GM12878 (cell line): Measurements from ENCODE around the gene HINT3. TPM values are rescaled to one million over a fixed set of nuclear protein-coding genes. Genes with fewer than 3 reads are reported as not detected.

Experiments used
- ATAC-seq: fragments of 200-7000 bp; cut with Tn5 transposase; 3 replicates; pipeline ENCODE4 v1.9.1; 2020; ENCODE audit warnings: mild to moderate bottlenecking, moderate library complexity
- BruUV-seq: library from RNA; stranded (reverse); fragments of 400-500 nt; replicated peaks from 2 replicates; lab custom pipeline; 2021; lab: Mats Ljungman, UMichigan
- CTCF ChIA-PET: fragments of 300-600 bp; sonication (Branson Sonifier 250); formaldehyde crosslinking; extraction: SDS; loops from one replicate; lab custom pipeline; 2021; ENCODE audit warnings: inconsistent platforms; lab: Yijun Ruan, JAX
- POLR2A ChIA-PET: fragments of 350-600 bp; formaldehyde crosslinking; extraction: SDS; loops from one replicate; lab custom pipeline; 2021; ENCODE audit warnings: inconsistent platforms; lab: Charles Lee
- RAD21 ChIA-PET: fragments of 300-600 bp; sonication (Branson Sonifier 250); formaldehyde crosslinking; loops from one replicate; lab custom pipeline; 2023; ENCODE audit warnings: antibody characterized with exemption; ENCODE audit not compliant: unreplicated experiment; lab: Charles Lee
- SMC1A ChIA-PET: fragments of 300-600 bp; sonication (Branson Sonifier 250); formaldehyde crosslinking; loops from one replicate; lab custom pipeline; 2023; ENCODE audit not compliant: unreplicated experiment, uncharacterized antibody; lab: Charles Lee
- DNase-seq: peaks from one replicate; pipeline ENCODE4 v3.0.0-alpha.2; 2011; ENCODE audit warnings: low read depth, low spot score
- FAIRE-seq: peaks from 3 replicates; lab custom pipeline; 2011; peaks lifted over from hg19 to GRCh38; lab: Jason Lieb, UNC
- H2AFZ ChIP-seq: 2 replicates; pipeline ENCODE4 v1.6.0; 2011; ENCODE audit warnings: low read depth, low read length, control low read depth; ENCODE audit not compliant: control insufficient read depth
- H3K27ac ChIP-seq: 2 replicates; pipeline ENCODE4 v1.5.1; 2011; ENCODE audit warnings: control low read depth; ENCODE audit not compliant: control insufficient read depth, insufficient read depth
- H3K27me3 ChIP-seq, 2 experiments: replicated peaks in 1 of 2; 2 replicates each; pipeline versions ENCODE4 v1.6.0 to v1.6.1; 2011; ENCODE audit warnings: low read length in 1 of 2; ENCODE audit not compliant: control insufficient read depth in 2 of 2, insufficient read depth in 2 of 2
- H3K36me3 ChIP-seq, 2 experiments: 2 replicates each; pipeline ENCODE4 v1.5.1; 2011; ENCODE audit warnings: low read length in 1 of 2; ENCODE audit not compliant: control insufficient read depth in 2 of 2, insufficient read depth in 2 of 2
- H3K4me1 ChIP-seq: 2 replicates; pipeline ENCODE4 v1.6.1; 2011; ENCODE audit warnings: mild to moderate bottlenecking, low read length, moderate library complexity, mixed read lengths; ENCODE audit not compliant: control insufficient read depth, insufficient read depth
- H3K4me2 ChIP-seq: 2 replicates; pipeline ENCODE4 v1.6.0; 2011; ENCODE audit warnings: control low read depth; ENCODE audit not compliant: control insufficient read depth, insufficient read depth
- H3K4me3 ChIP-seq: fragments of 200-600 bp; sonication (generic); 2 replicates; pipeline ENCODE4 v1.5.1; 2016
- H3K79me2 ChIP-seq: 2 replicates; pipeline ENCODE4 v1.6.0; 2011; ENCODE audit warnings: low read length; ENCODE audit not compliant: control insufficient read depth, insufficient read depth
- H3K9ac ChIP-seq: 2 replicates; pipeline ENCODE4 v1.8.0; 2011; ENCODE audit warnings: low read length, control low read depth, mixed read lengths; ENCODE audit not compliant: control insufficient read depth, insufficient read depth
- H3K9me3 ChIP-seq: replicated peaks from 3 replicates; pipeline ENCODE4 v1.5.1; 2011; ENCODE audit warnings: mild to moderate bottlenecking, low read length; ENCODE audit not compliant: control insufficient read depth, insufficient read depth
- H4K20me1 ChIP-seq: 2 replicates; pipeline ENCODE4 v1.6.0; 2011; ENCODE audit not compliant: control insufficient read depth, insufficient read depth
- ASH2L ChIP-seq: fragments of 300-600, 200-600 bp; sonication (generic); IDR thresholded peaks from 2 replicates; pipeline ENCODE4 v1.6.1; 2017; ENCODE audit warnings: low read depth, mild to moderate bottlenecking, borderline replicate concordance
- CBFB ChIP-seq: IDR thresholded peaks from 2 replicates; pipeline ENCODE4 v1.6.1; 2016; ENCODE audit warnings: antibody characterized with exemption, low read depth
- EZH2 ChIP-seq: IDR thresholded peaks from 2 replicates; pipeline ENCODE4 v1.6.1; 2012; ENCODE audit warnings: low read depth, mild to moderate bottlenecking, control low read depth, inconsistent platforms, low read length, borderline replicate concordance; ENCODE audit not compliant: control insufficient read depth
- FOXK2 ChIP-seq: fragments of 450-650 bp; IDR thresholded peaks from 2 replicates; pipeline ENCODE4 v1.6.1; 2017; ENCODE audit warnings: mild to moderate bottlenecking, moderate library complexity
- HCFC1 ChIP-seq: fragments of 150-350 bp; IDR thresholded peaks from 2 replicates; pipeline ENCODE4 v1.6.1; 2014; ENCODE audit warnings: low read length
- HDAC2 ChIP-seq: fragments of 200-600 bp; sonication (generic); IDR thresholded peaks from 2 replicates; pipeline ENCODE4 v1.6.1; 2017
- MTA2 ChIP-seq: fragments of 450-650 bp; IDR thresholded peaks from 2 replicates; pipeline ENCODE4 v1.6.1; 2016; ENCODE audit warnings: low read depth, mild to moderate bottlenecking, moderate library complexity
- YY1 ChIP-seq: IDR thresholded peaks from 2 replicates; pipeline ENCODE4 v1.6.1; 2011; ENCODE audit warnings: low read depth, mild to moderate bottlenecking, low read length
- ZNF24 ChIP-seq: fragments of 450-650 bp; IDR thresholded peaks from 2 replicates; pipeline ENCODE4 v1.6.1; 2017; ENCODE audit warnings: antibody characterized with exemption, mild to moderate bottlenecking
- WGBS: methylation state at CpG from one replicate; pipeline ENCODE4 v1.1.6; 2016; ENCODE audit warnings: low lambda C conversion rate; ENCODE audit not compliant: insufficient replicate concordance, insufficient coverage; ENCODE audit errors: missing lambda C conversion rate; 5-methylcytosine and 5-hydroxymethylcytosine counted together
- in situ Hi-C: fragments of 300-500 bp; cut with MboI; formaldehyde crosslinking; loops from 9 replicates; pipeline ENCODE4 v1.14.3; 2018; ENCODE audit warnings: mixed read lengths
- intact Hi-C: fragments of 100-400 bp; cut with micrococcal nuclease; formaldehyde crosslinking; loops from one replicate; pipeline ENCODE4 v1.14.2; 2022; ENCODE audit not compliant: unreplicated experiment
- polyA plus RNA-seq, 11 experiments: library from polyadenylated mRNA; depleted of rRNA in 4 of 11; unstranded in 6 of 11; stranded (reverse) in 5 of 11; fragments of >200 nt; fragmentation: Nextera tagmentation in 4 of 11; fragmentation: Illumina TruSeq in 1 of 11; extraction: Ambion mirVana in 4 of 11; extraction: Trizol in 1 of 11; gene quantifications; 1 replicate in 1 of 11; 2 replicates in 10 of 11; pipeline versions ENCODE4 v1.2.1 to v1.2.3, GENCODE V29; 2011 to 2016; ENCODE audit warnings: inconsistent platforms in 2 of 11, missing spikeins in 2 of 11, low read depth in 1 of 11
- total RNA-seq, 4 experiments: library from RNA; depleted of rRNA in 3 of 4; stranded (reverse); fragments of >200 nt in 3 of 4; fragmentation: Illumina TruSeq in 1 of 4; extraction: Trizol in 1 of 4; gene quantifications; 2 replicates each; pipeline versions ENCODE4 v1.2.1 to v1.2.3, GENCODE V29; 2013 to 2021
- TF ChIP-seq, protein P1 (sequence below), 3 experiments: IDR thresholded peaks in 2 of 3; conservative IDR thresholded peaks in 1 of 3; 2 replicates each; pipeline ENCODE4 v1.5.1; 2011; ENCODE audit warnings: low read depth in 3 of 3, low read length in 3 of 3, mild to moderate bottlenecking in 3 of 3, control low read depth in 2 of 3, moderate library complexity in 2 of 3, inconsistent platforms in 1 of 3, mixed read lengths in 1 of 3; ENCODE audit not compliant: control insufficient read depth in 2 of 3, insufficient read depth in 1 of 3; ENCODE audit errors: extremely low read depth in 1 of 3
- TF ChIP-seq, protein P2 (sequence below): fragments of 450-650 bp; IDR thresholded peaks from 2 replicates; pipeline ENCODE4 v1.6.1; 2017; ENCODE audit warnings: antibody characterized with exemption, mild to moderate bottlenecking, moderate library complexity
- TF ChIP-seq, protein P3 (sequence below): fragments of 450-650 bp; IDR thresholded peaks from 2 replicates; pipeline ENCODE4 v1.6.1; 2016; ENCODE audit warnings: mild to moderate bottlenecking

The HINT3 gene
- total and polyA plus RNA-seq, 10 of the 15 experiments (the other 5 are each of a cell fraction or from before 2014, with no cell fraction given), result 0.72 to 9.1 (median 5.4) TPM

DNA sequence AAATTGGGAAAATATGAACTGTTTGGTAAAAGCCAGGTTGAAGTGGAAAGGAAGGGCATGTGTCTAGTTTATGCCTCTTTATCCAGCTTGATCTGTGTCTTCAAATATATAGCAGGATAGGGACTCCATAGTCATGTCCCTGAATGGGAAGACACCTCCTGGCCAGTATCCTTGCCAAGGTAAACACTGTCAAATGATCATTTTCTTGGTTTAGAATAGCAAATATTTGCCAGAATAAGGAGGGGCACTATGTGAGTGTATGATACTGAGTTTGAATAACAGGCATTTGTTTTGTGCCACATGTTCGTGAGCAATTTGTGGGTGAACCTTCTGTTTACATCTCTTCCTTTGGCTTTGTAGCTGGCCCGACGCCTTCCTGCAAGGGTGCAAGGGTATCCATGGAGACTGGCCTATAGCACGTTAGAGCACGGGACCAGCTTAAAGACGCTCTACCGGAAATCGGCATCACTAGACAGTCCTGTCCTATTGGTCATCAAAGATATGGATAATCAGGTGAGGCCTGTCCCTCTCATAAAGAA is 34.2 kb upstream of the HINT3 start:
- Histone ChIP-seq H4K20me1 (no peaks in the 10 kb centered on the region), H3K4me3 (no peak overlapping the region), H3K4me2 (no peak overlapping the region; the same call in 1 of the 2 replicates)
- ChIA-PET RAD21 (interaction anchor here (1.2 to 2.5 kb wide), 4 partner anchors 10 to 141 kb away, joined by 3 to 8 read pairs (median 4); no protein-coding TSS in a partner anchor), SMC1A (interaction anchor here (0.8 to 5.5 kb wide), 9 partner anchors 8 to 87 kb away, joined by 3 to 35 read pairs (median 3); no protein-coding TSS in a partner anchor)
- no peak for DNase-seq
- TF ChIP-seq EZH2, result no peak
- TF ChIP-seq YY1, result no peak
- no peak for TF ChIP-seq ASH2L
- TF ChIP-seq, protein P1, sequence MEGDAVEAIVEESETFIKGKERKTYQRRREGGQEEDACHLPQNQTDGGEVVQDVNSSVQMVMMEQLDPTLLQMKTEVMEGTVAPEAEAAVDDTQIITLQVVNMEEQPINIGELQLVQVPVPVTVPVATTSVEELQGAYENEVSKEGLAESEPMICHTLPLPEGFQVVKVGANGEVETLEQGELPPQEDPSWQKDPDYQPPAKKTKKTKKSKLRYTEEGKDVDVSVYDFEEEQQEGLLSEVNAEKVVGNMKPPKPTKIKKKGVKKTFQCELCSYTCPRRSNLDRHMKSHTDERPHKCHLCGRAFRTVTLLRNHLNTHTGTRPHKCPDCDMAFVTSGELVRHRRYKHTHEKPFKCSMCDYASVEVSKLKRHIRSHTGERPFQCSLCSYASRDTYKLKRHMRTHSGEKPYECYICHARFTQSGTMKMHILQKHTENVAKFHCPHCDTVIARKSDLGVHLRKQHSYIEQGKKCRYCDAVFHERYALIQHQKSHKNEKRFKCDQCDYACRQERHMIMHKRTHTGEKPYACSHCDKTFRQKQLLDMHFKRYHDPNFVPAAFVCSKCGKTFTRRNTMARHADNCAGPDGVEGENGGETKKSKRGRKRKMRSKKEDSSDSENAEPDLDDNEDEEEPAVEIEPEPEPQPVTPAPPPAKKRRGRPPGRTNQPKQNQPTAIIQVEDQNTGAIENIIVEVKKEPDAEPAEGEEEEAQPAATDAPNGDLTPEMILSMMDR (IDR thresholded peaks at IDR 0.05 in 2 of 3, conservative IDR thresholded peaks at IDR 0.05 in 1 of 3; ENCODE audit: control insufficient read depth in 2 of 3, extremely low read depth in 1 of 3, insufficient read depth in 1 of 3, low read depth in 3 of 3, low read length in 3 of 3), result no peak
- TF ChIP-seq, protein P2, sequence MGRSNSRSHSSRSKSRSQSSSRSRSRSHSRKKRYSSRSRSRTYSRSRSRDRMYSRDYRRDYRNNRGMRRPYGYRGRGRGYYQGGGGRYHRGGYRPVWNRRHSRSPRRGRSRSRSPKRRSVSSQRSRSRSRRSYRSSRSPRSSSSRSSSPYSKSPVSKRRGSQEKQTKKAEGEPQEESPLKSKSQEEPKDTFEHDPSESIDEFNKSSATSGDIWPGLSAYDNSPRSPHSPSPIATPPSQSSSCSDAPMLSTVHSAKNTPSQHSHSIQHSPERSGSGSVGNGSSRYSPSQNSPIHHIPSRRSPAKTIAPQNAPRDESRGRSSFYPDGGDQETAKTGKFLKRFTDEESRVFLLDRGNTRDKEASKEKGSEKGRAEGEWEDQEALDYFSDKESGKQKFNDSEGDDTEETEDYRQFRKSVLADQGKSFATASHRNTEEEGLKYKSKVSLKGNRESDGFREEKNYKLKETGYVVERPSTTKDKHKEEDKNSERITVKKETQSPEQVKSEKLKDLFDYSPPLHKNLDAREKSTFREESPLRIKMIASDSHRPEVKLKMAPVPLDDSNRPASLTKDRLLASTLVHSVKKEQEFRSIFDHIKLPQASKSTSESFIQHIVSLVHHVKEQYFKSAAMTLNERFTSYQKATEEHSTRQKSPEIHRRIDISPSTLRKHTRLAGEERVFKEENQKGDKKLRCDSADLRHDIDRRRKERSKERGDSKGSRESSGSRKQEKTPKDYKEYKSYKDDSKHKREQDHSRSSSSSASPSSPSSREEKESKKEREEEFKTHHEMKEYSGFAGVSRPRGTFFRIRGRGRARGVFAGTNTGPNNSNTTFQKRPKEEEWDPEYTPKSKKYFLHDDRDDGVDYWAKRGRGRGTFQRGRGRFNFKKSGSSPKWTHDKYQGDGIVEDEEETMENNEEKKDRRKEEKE, result no peak
- TF ChIP-seq, protein P3, sequence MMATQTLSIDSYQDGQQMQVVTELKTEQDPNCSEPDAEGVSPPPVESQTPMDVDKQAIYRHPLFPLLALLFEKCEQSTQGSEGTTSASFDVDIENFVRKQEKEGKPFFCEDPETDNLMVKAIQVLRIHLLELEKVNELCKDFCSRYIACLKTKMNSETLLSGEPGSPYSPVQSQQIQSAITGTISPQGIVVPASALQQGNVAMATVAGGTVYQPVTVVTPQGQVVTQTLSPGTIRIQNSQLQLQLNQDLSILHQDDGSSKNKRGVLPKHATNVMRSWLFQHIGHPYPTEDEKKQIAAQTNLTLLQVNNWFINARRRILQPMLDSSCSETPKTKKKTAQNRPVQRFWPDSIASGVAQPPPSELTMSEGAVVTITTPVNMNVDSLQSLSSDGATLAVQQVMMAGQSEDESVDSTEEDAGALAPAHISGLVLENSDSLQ, result no peak
- TF ChIP-seq FOXK2, result no peak
- TF ChIP-seq ZNF24, result no peak
- TF ChIP-seq MTA2, result no peak
- no peak for TF ChIP-seq HCFC1
- TF ChIP-seq CBFB, result no peak
- TF ChIP-seq HDAC2, result no peak
- TF ChIP-seq, all 136 proteins: peak for 0
- 94% methylated on average over 8 of the region's 8 CpGs for WGBS
- no peak overlapping the region for H2AFZ ChIP-seq
- H3K79me2 ChIP-seq, result peaks cover 21% of the 10 kb centered on the region
- H3K9me3 ChIP-seq, result no peaks in the 10 kb centered on the region
- BruUV-seq, result no TSS peak
- intact Hi-C loops, result no loop called here
- peaks cover 10 to 16% of the 10 kb centered on the region in 2 experiments for H3K36me3 ChIP-seq
- ChIA-PET CTCF (interaction anchor here (0.7 to 14.8 kb wide), 12 partner anchors 10 to 133 kb away, joined by 3 to 153 read pairs (median 4); partner anchors contain the start of gene HINT3), POLR2A (interaction anchor here (0.6 to 0.9 kb wide), 2 partner anchors 21 to 170 kb away, joined by 3 to 4 read pairs; no protein-coding TSS in a partner anchor)
- no peak for FAIRE-seq
- in situ Hi-C loops, result no loop called here
- no peaks in the 10 kb centered on the region for H3K27me3 ChIP-seq
- H3K4me1 ChIP-seq, result peaks cover 8% of the 10 kb centered on the region; the same call in 1 of the 2 replicates
- no peak overlapping the region for H3K9ac ChIP-seq
- no peak for ATAC-seq
- H3K27ac ChIP-seq, result no peak overlapping the region
